Activated CD8-positive, alpha-beta T cell treated with anti-CD3 and anti-CD28 coated beads for 36 hours (primary cell): ENCODE measurements around the gene CLEC18C. TPM values are rescaled to one million over a fixed set of nuclear protein-coding genes. Genes with fewer than 3 reads are reported as not detected.
"Not testable (repeated sequence)": the region's sequence is repeated elsewhere in the genome, so short reads cannot be mapped to it uniquely, and the experiment has no call there.

Experiments used
- ATAC-seq: fragments of 200-7000 bp; cut with Tn5 transposase; one replicate; pipeline ENCODE4 v1.10.0; 2021; ENCODE audit warnings: mild to moderate bottlenecking, moderate library complexity
- CTCF ChIA-PET: fragments of 350-600 bp; sonication (Branson Sonifier 250); formaldehyde crosslinking; loops from one replicate; lab custom pipeline; 2021; ENCODE audit warnings: antibody characterized with exemption; lab: Charles Lee
- POLR2A ChIA-PET: fragments of 350-600 bp; sonication (Branson Sonifier 250); formaldehyde crosslinking; loops from one replicate; lab custom pipeline; 2021; ENCODE audit warnings: antibody characterized with exemption; lab: Charles Lee
- DNase-seq: peaks from one replicate; pipeline ENCODE4 v3.0.0-alpha.2; 2020
- H3K27ac Mint-ChIP-seq: one replicate; pipeline ENCODE4 v1.8.0; 2021; ENCODE audit warnings: mild to moderate bottlenecking, mixed read lengths
- H3K27me3 Mint-ChIP-seq: one replicate; pipeline ENCODE4 v1.8.0; 2021; ENCODE audit warnings: mixed read lengths
- H3K36me3 Mint-ChIP-seq: one replicate; pipeline ENCODE4 v1.8.0; 2021; ENCODE audit warnings: low read depth, mixed read lengths
- H3K4me1 Mint-ChIP-seq: one replicate; pipeline ENCODE4 v1.8.0; 2021; ENCODE audit warnings: low read depth, mixed read lengths
- H3K4me3 Mint-ChIP-seq: one replicate; pipeline ENCODE4 v1.8.0; 2021; ENCODE audit warnings: mild to moderate bottlenecking, moderate library complexity, mixed read lengths
- H3K9me3 Mint-ChIP-seq: one replicate; pipeline ENCODE4 v1.8.0; 2021; ENCODE audit warnings: mixed read lengths
- intact Hi-C: fragments of 100-400 bp; cut with micrococcal nuclease; formaldehyde crosslinking; loops from one replicate; pipeline ENCODE4 v1.10.0; 2022
- total RNA-seq, 2 experiments: library from RNA; stranded (reverse); gene quantifications; one replicate each; pipeline ENCODE4 v1.2.3, GENCODE V29; 2021

The CLEC18C gene
- total RNA-seq, 2 experiments from 2014 or later, result not detected

DNA sequence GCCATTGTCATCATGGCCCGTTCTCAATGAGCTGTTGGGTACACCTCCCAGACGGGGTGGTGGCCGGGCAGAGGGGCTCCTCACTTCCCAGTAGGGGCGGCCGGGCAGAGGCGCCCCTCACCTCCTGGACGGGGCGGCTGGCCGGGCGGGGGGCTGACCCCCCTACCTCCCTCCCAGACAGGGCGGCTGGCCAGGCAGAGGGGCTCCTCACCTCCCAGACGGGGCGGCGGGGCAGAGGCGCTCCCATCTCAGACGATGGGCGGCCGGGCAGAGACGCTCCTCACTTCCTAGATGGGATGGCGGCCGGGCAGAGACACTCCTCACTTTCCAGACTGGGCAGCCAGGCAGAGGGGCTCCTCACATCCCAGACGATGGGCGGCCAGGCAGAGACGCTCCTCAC, 51.1 kb downstream of the CLEC18C start:
- H3K9me3 Mint-ChIP-seq, intact Hi-C loops, DNase-seq, H3K36me3 Mint-ChIP-seq, H3K27ac Mint-ChIP-seq, H3K27me3 Mint-ChIP-seq, H3K4me1 Mint-ChIP-seq, ATAC-seq, POLR2A ChIA-PET, CTCF ChIA-PET, H3K4me3 Mint-ChIP-seq: not testable (repeated sequence)

DNA sequence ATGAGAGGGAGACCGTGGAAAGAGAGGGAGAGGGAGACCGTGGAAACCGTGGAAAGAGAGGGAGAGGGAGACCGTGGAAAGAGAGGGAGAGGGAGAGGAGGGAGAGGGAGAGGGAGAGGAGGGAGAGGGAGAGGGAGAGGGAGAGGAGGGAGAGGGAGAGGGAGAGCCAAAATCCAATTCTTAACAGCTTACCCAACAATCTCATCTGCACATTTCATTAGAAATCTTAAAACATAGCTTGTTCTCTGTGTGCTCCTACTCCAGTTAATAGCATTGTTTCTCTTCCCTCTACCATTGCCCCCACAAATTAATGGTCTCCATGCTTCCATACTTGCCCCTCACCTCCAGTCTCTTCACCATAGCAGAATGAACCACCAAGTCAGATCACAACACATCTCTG, 51.8 kb downstream of the CLEC18C start:
- H3K36me3 Mint-ChIP-seq, H3K9me3 Mint-ChIP-seq: not testable (repeated sequence)

DNA sequence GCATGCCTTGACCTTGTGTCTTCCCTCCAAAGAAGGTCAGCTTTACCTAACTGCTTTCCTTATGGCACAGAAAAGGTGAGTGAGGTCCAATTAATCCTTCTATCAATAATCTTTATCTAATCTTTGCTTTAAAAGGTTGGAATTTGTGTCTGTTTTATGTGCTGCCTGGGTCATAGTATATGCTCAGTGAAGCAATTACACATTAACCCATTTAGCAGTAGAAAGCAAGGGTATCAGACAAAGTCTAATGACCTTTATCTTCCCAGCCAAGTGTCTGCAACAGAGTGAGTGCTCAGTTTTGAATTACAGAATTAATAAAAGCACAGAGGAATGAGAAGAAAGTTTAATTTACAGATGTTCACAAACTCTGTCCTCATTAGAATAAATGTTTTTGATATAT, 52.4 kb downstream of the CLEC18C start:
- H3K27ac Mint-ChIP-seq, H3K4me3 Mint-ChIP-seq, intact Hi-C loops, H3K9me3 Mint-ChIP-seq, DNase-seq, POLR2A ChIA-PET, H3K4me1 Mint-ChIP-seq, H3K36me3 Mint-ChIP-seq, H3K27me3 Mint-ChIP-seq, ATAC-seq, CTCF ChIA-PET: not testable (repeated sequence)

More for the DNA sequence above, 51.8 kb downstream of the CLEC18C start:
- intact Hi-C loops, H3K27ac Mint-ChIP-seq, H3K4me3 Mint-ChIP-seq, H3K4me1 Mint-ChIP-seq, POLR2A ChIA-PET, CTCF ChIA-PET, H3K27me3 Mint-ChIP-seq, DNase-seq, ATAC-seq: not testable (repeated sequence)

DNA sequence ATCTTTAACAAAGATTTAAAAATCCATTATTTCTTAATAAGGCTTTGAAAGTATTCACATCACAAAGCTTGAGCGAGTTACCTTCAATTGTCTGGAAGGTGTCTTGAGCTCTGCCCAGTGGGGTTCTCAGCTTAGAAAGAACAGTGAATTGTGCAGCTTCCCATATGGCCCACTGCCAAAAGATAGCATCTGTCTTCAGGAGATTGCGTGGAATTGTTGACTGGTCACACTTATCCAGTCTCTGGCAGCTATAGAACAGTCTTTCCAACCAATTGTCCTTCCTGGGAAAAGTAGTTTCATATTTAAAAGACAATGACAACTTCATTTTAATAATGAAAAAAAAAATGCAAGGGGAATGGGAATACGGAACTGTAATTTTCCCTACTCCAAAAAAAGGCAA, 58.2 kb downstream of the CLEC18C start:
- intact Hi-C loops, CTCF ChIA-PET, DNase-seq, H3K27me3 Mint-ChIP-seq, H3K4me3 Mint-ChIP-seq, H3K27ac Mint-ChIP-seq, H3K9me3 Mint-ChIP-seq, ATAC-seq, H3K4me1 Mint-ChIP-seq, POLR2A ChIA-PET: not testable (repeated sequence)
- peaks cover 13% of the 10 kb centered on the region for H3K36me3 Mint-ChIP-seq

Other genes starting within 250 kb of the CLEC18C start
- under 1 TPM; 0.25 to 0.36 TPM for gene CLEC18A, start 222.5 kb upstream of the CLEC18C start, total RNA-seq
- 10 to 100 TPM; 19.5 to 19.7 TPM for gene PDPR, start 59.5 kb upstream of the CLEC18C start, total RNA-seq
- 10 to 100 TPM; 23.6 to 25.0 TPM for gene EXOSC6, start 78.2 kb downstream of the CLEC18C start, total RNA-seq
- 100 to 1,000 TPM; 160 to 162 TPM for gene AARS1, start 115.7 kb downstream of the CLEC18C start, total RNA-seq
- gene DDX19B, start 125.4 kb downstream of the CLEC18C start, total RNA-seq, result 10 to 100 TPM; 34.8 to 42.2 TPM
- 10 to 100 TPM; 45.5 to 47.2 TPM for gene DDX19A, start 173.1 kb downstream of the CLEC18C start, total RNA-seq